IgD-negative memory B cell (primary cell): ENCODE measurements around the gene ERCC3. TPM values are rescaled to one million over a fixed set of nuclear protein-coding genes. Genes with fewer than 3 reads are reported as not detected.

Experiments
- polyA plus RNA-seq: library from polyadenylated mRNA; unstranded; fragments of 300-500 nt; fragmentation: Illumina TruSeq; gene quantifications from one replicate; pipeline ENCODE4 v1.2.3, GENCODE V29; 2021

Gene ERCC3
- polyA plus RNA-seq, 1 donor from 2014 or later = 24.7 TPM

Other genes starting within 250 kb of the ERCC3 start
- gene BIN1, start 187.0 kb downstream of the ERCC3 start, polyA plus RNA-seq = 175 TPM
- gene CYP27C1, start 73.8 kb downstream of the ERCC3 start, polyA plus RNA-seq = not detected
- gene MAP3K2, start 93.8 kb upstream of the ERCC3 start, polyA plus RNA-seq = 66.8 TPM
- gene PROC, start 124.3 kb upstream of the ERCC3 start, polyA plus RNA-seq = not detected
- 30.0 TPM for gene IWS1, start 232.3 kb upstream of the ERCC3 start, polyA plus RNA-seq
- gene MYO7B, start 241.5 kb upstream of the ERCC3 start, polyA plus RNA-seq = 1.1 TPM